ENCODE results near the gene EXD3. TPM values are rescaled to one million over a fixed set of nuclear protein-coding genes. Genes with fewer than 3 reads are reported as not detected.
"Not testable (repeated sequence)": the region's sequence is repeated elsewhere in the genome, so short reads cannot be mapped to it uniquely, and the experiment has no call there.

EXD3 gene, protein sequence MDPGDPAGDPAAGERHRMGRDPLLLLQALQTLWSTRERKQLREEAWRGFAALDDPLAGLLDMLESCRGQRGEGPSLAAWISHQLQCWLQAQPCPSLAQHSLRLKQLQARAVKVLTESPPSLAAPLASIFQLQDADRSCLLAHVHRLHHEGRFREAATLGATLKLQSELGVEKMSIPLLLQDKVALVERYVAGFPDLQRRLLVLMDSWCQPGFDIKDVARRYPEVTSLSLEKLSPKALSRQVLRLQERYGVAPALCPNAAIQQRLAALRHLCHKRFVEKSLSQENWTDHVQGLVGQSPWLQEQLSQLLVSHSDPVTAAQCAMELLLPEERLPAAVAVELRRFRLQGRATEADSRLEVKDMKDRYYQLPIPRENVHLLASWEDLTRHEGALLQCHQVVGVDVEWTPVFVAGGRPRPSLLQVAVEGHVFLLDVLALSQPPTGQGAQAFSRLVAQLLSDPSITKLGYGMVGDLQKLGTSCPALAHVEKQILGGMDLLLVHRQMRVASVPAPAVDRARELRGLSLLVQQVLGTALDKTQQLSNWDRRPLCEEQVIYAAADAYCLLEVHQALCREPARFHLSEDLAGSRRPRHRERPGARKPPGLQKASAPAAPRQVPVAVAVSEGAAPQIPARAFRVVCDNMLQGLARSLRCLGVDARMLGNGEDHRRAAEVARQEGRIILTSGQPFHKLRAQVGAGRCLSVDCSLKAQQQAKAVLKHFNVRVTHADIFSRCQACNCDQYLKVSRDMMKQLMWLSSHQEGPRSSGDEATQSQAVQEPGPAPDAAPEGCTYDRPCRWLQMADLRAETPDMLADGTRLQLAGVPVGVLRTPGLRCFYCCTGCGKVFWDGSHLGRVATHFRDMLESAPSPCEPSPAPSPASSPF
- total RNA-seq (2014; rRNA removed; shearing (Covaris generic)): 1.8 and 1.9 TPM in 2 replicates

DNA sequence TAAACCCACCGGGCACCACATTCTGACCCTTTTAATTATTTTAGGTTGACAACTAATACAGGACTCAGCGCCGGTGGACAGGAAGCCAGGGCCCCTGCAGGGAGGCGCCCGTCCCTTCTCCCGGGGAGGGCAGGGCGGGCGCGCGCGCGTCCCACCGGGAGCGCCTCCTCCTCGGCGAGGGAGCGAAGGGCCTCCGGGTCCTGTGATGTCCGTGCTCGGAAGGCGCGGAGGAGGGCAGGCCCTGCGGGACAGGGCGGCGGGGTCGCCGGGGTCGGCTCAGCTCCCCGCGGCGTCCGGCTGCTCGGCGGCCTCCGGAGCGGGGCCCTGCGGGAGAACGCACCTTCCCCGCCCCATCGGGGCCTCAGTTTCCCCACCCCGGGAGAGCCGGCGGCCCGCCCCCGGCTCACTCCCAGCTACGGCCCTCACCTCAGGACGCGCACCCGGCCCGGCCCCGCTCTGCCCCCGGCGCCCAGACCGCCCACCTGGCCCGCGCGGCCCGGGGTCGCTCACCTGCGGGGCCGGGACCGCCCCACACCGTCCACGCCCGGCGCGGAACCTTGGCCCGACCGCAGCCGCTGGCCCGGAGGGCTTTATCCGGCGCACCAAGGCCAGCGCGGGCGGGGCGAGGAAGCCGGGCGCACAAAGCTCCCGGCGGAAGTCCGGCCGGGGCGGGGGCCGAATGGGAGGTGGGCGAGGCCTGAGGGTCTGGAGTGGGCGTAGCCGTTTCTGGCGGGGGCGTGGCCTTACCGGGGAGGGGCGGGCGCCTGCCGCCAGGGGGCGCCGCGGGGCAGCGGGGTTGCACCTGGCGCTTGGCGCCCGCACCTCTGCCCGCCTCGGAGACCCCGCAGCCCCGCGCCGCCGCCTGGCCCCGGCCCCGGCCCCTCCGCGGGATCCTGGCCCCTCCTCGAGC is at the start of gene EXD3, which contains the start of gene NOXA1:
TSS of gene EXD3 (minus strand) at position 559 of the 910 bp plus-strand sequence. CDS start 27,805 bp downstream, outside the sequence.
TSS of gene NOXA1 (plus strand) at position 790 of the 910 bp plus-strand sequence. CDS start 137 bp downstream, outside the sequence.
- Histone ChIP-seq H3K36me3 (no peaks in the 10 kb centered on the region), H3K27me3 (no peaks in the 10 kb centered on the region; the same call in 1 of the 2 replicates), H3K4me1 (peaks cover 11% of the 10 kb centered on the region), H3K9me3 (replicated peaks) (no peaks in the 10 kb centered on the region), H3K4me3 (peak within 1 kb of the TSS; percentile 81), H3K27ac (no peak within 1 kb of the TSS; the same call in 1 of the 2 replicates)
- DNase-seq: peak; percentile 95 to 96

DNA sequence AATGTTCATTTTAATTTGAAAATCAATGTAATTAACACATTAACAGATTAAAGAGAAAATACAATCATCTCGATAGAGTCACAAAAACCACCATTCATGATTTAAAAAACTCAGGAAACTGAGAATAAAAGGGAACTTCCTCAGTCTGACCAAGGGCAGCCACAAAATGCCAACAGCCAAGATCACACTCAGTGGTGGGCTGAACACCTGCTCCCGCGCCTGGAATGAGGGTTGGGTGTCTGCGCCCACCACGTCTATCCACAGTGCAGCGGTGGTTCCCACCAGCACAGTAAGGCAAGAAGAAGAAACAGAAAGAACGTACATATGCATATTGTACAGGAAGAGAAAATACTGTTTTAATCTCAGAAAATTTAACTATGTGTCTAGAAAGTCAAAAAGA is 47.8 kb upstream of the EXD3 start:
- H3K4me3 ChIP-seq: no peak overlapping the region
- H3K9me3 ChIP-seq (replicated peaks): peaks cover 4% of the 10 kb centered on the region
- H3K36me3 ChIP-seq: no peaks in the 10 kb centered on the region
- 0 out of 2 replicates have a peak, but pooled peaks cover 3% of the 10 kb centered on the region for H3K27me3 ChIP-seq
- H3K27ac ChIP-seq: no peak overlapping the region
- no peak for DNase-seq
- H3K4me1 ChIP-seq: no peaks in the 10 kb centered on the region; the same call in 1 of the 2 replicates

DNA sequence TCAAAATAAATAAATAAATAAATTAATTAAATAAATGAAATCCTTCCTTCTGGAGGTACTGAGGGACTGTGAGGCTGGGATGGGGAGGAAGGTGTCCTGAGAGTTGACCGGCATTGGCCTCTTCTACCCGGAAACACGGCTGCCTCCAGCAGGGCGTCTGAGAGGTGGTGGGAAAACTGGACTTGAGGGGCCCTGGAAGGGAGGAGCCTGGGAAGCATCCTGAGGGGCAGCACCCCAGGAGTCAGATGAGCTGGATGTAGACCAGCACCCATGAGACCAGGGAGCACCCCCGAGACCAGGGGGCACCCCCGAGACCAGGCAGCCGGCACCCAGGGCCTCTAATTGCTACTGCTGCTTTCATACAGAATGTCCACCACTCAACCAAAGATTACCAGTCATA is 44.9 kb upstream of the EXD3 start:
- no peaks in the 10 kb centered on the region for H3K9me3 ChIP-seq (replicated peaks)
- no peak overlapping the region for H3K27ac ChIP-seq
- H3K36me3 ChIP-seq: no peaks in the 10 kb centered on the region
- no peak overlapping the region for H3K4me3 ChIP-seq
- H3K27me3 ChIP-seq: 0 out of 2 replicates have a peak, but pooled peaks cover 3% of the 10 kb centered on the region
- DNase-seq: no peak
- H3K4me1 ChIP-seq: no peaks in the 10 kb centered on the region; the same call in 1 of the 2 replicates

DNA sequence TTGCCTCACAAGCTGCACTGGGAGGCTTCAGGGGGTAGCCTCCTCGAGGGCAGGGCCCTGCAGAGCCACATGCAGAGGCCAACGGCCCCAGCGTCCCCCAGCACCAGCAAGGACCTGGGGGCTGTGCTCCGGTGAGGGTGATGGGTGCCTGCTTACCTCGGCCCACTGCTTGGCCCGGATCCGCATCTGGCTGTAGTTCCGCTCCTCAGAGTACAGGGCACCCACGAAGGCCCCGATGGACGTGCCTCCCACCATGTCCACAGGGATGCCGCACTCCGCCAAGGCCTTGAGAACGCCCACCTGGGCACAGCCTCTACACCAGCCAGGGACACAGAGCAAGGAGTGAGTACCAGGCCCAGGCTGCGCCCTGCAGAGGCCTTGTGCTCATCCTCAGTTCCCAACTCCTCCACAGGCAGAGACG is 44.2 kb upstream of the EXD3 start:
- Histone ChIP-seq H3K27me3 (0 out of 2 replicates have a peak, but pooled peaks cover 3% of the 10 kb centered on the region), H3K4me1 (no peaks in the 10 kb centered on the region; the same call in 1 of the 2 replicates), H3K36me3 (no peaks in the 10 kb centered on the region), H3K4me3 (no peak overlapping the region), H3K27ac (no peak overlapping the region), H3K9me3 (replicated peaks) (no peaks in the 10 kb centered on the region)
- no peak for DNase-seq

DNA sequence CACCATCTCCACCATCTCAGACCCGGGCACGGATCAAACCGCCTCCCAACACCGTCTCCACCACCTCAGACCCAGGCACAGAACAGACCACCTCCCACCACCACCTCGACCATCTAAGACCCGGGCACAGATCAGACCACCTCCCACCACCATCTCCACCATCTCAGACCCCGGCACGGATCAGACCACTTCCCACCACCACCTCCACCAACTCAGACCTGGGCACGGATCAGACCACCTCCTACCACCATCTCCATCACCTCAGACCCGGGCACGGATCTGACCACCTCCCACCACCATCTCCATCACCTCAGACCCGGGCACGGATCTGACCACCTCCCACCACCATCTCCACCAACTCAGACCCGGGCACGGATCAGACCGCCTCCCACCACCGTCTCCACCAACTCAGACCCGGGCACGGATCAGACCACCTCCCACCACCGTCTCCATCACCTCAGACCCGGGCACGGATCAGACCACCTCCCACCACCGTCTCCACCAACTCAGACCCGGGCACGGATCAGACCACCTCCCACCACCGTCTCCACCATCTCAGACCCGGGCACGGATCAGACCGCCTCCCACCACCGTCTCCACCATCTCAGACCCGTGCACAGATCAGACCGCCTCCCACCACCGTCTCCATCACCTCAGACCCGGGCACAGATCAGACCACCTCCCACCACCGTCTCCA is 43.6 kb upstream of the EXD3 start:
- not testable (repeated sequence) for H3K27ac ChIP-seq; H3K9me3 ChIP-seq (replicated peaks); DNase-seq; H3K36me3 ChIP-seq; H3K4me1 ChIP-seq; H3K4me3 ChIP-seq; H3K27me3 ChIP-seq

DNA sequence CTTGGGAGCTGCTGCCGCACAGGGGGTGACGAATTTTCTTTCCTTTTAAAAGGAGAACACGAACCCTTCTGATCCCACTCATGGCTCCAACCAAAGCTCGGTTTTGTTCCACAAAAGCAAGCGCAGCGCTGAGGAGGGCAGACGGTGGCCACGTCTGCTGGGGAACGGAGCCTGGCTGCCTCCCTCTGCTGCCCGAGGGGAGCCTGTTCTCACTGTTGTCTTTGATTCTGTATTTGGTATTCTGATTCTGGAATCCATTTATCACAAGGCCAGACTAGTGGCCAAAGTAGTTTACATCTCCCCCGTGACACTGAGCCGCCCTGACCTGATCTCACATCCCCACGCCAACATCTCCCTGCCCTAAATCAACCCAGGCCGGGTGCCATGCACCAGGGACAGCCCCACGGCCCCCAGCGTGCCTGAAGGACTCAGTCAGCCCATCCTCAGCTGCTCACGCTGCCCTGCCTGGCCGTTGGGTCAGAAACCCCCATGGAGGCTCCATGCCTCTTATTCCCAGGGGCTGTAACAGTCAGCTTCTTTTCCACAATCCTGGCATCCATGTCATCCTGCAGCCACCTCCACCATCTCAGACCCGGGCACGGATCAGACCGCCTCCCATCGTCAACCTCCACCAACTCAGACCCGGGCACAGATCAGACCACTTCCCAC is 42.9 kb upstream of the EXD3 start:
- H3K9me3 ChIP-seq (replicated peaks): no peaks in the 10 kb centered on the region
- H3K27ac ChIP-seq: no peak overlapping the region
- 0 out of 2 replicates have a peak, but pooled peaks cover 3% of the 10 kb centered on the region for H3K27me3 ChIP-seq
- DNase-seq: no peak
- no peaks in the 10 kb centered on the region for H3K36me3 ChIP-seq
- no peaks in the 10 kb centered on the region; the same call in 1 of the 2 replicates for H3K4me1 ChIP-seq
- H3K4me3 ChIP-seq: no peak overlapping the region

GRCh38 chr9:137465000-137465719 is 42.2 kb upstream of the EXD3 start:
- Histone ChIP-seq H3K4me3 (no peak overlapping the region), H3K9me3 (replicated peaks) (no peaks in the 10 kb centered on the region), H3K36me3 (no peaks in the 10 kb centered on the region), H3K27me3 (0 out of 2 replicates have a peak, but pooled peaks cover 3% of the 10 kb centered on the region), H3K27ac (no peak overlapping the region), H3K4me1 (no peaks in the 10 kb centered on the region; the same call in none of the 2 replicates)
- DNase-seq: no peak

GRCh38 chr9:137464291-137464999 is 41.5 kb upstream of the EXD3 start:
- Histone ChIP-seq H3K4me3 (no peak overlapping the region), H3K27ac (no peak overlapping the region), H3K4me1 (peaks cover 6% of the 10 kb centered on the region), H3K36me3 (no peaks in the 10 kb centered on the region), H3K9me3 (replicated peaks) (no peaks in the 10 kb centered on the region), H3K27me3 (0 out of 2 replicates have a peak, but pooled peaks cover 3% of the 10 kb centered on the region)
- no peak for DNase-seq

DNA sequence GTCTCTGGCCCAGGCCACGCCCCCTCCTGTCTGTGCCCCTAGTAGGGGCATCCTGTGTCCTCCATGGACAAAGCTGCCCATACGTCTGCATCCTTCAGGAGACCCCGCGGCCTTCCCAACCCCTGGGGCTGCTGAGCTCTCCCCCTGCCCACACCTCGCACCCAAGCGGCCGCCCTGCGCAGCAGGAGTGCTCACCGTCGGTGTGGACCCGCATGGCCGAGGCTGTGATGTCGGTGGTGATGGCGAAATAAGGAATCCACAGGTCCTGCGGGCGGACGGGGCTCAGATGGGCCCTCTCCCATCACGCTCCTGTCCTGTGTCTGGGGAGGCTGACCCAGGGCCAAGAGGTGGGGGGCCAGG is 40.9 kb upstream of the EXD3 start:
- Histone ChIP-seq H3K4me1 (peaks cover 6% of the 10 kb centered on the region), H3K36me3 (no peaks in the 10 kb centered on the region), H3K4me3 (no peak overlapping the region), H3K27me3 (0 out of 2 replicates have a peak, but pooled peaks cover 3% of the 10 kb centered on the region), H3K27ac (no peak overlapping the region), H3K9me3 (replicated peaks) (no peaks in the 10 kb centered on the region)
- DNase-seq: no peak

GRCh38 chr9:137462986-137463930 is 40.3 kb upstream of the EXD3 start:
- Histone ChIP-seq H3K4me1 (peaks cover 7% of the 10 kb centered on the region), H3K4me3 (no peak overlapping the region), H3K27me3 (no peaks in the 10 kb centered on the region), H3K27ac (no peak overlapping the region), H3K36me3 (no peaks in the 10 kb centered on the region), H3K9me3 (replicated peaks) (no peaks in the 10 kb centered on the region)
- DNase-seq: no peak

GRCh38 chr9:137462396-137462985 is 39.5 kb upstream of the EXD3 start:
- Histone ChIP-seq H3K36me3 (no peaks in the 10 kb centered on the region), H3K27me3 (no peaks in the 10 kb centered on the region), H3K4me3 (no peak overlapping the region), H3K4me1 (peaks cover 10% of the 10 kb centered on the region; the same call in 1 of the 2 replicates), H3K9me3 (replicated peaks) (no peaks in the 10 kb centered on the region), H3K27ac (no peak overlapping the region)
- no peak for DNase-seq

All from SJCRH30 (cell line).